H9 (cell line): Measurements from ENCODE around the gene ESRRA. TPM values are rescaled to one million over a fixed set of nuclear protein-coding genes. Genes with fewer than 3 reads are reported as not detected.

Experiments used
- DNase-seq: peaks from one replicate; pipeline ENCODE4 v3.0.0-alpha.2; 2017
- H2AFZ ChIP-seq: one replicate; pipeline ENCODE4 v1.6.1; 2013; ENCODE audit warnings: mild to moderate bottlenecking, low read length, control low read depth, moderate library complexity
- H2AK5ac ChIP-seq: 2 replicates; pipeline ENCODE4 v1.6.1; 2013; ENCODE audit warnings: low read length, control low read depth, mixed read lengths; ENCODE audit not compliant: insufficient read length
- H2BK120ac ChIP-seq: one replicate; pipeline ENCODE4 v1.6.1; 2013; ENCODE audit warnings: low read depth, mild to moderate bottlenecking, low read length, control low read depth, inconsistent platforms; ENCODE audit not compliant: poor library complexity, severe bottlenecking
- H2BK12ac ChIP-seq: 2 replicates; pipeline ENCODE4 v1.6.1; 2013; ENCODE audit warnings: low read length, control low read depth, mixed read lengths, low read depth; ENCODE audit not compliant: insufficient read length
- H2BK15ac ChIP-seq: 2 replicates; pipeline ENCODE4 v1.6.1; 2013; ENCODE audit warnings: low read depth, low read length, control low read depth
- H2BK20ac ChIP-seq: one replicate; pipeline ENCODE4 v1.6.1; 2013; ENCODE audit warnings: low read depth, mild to moderate bottlenecking, low read length, control low read depth, inconsistent platforms; ENCODE audit not compliant: poor library complexity, severe bottlenecking
- H2BK5ac ChIP-seq: 2 replicates; pipeline ENCODE4 v1.6.1; 2013; ENCODE audit warnings: low read length, control low read depth, mixed read lengths; ENCODE audit not compliant: insufficient read length
- H3K14ac ChIP-seq: 2 replicates; pipeline ENCODE4 v1.6.1; 2013; ENCODE audit warnings: low read length, control low read depth; ENCODE audit not compliant: insufficient read depth
- H3K18ac ChIP-seq: 2 replicates; pipeline ENCODE4 v1.6.1; 2013; ENCODE audit warnings: low read depth, mild to moderate bottlenecking, mixed read lengths, low read length, control low read depth; ENCODE audit not compliant: insufficient read length
- H3K23ac ChIP-seq: 2 replicates; pipeline ENCODE4 v1.6.1; 2013; ENCODE audit warnings: low read length, control low read depth, mixed read lengths, low read depth; ENCODE audit not compliant: insufficient read length
- H3K23me2 ChIP-seq: 2 replicates; pipeline ENCODE4 v1.6.1; 2013; ENCODE audit warnings: low read depth, mild to moderate bottlenecking, mixed read lengths, low read length, control low read depth; ENCODE audit not compliant: insufficient read length, poor library complexity, severe bottlenecking
- H3K27ac ChIP-seq: 2 replicates; pipeline ENCODE4 v1.5.1; 2013; ENCODE audit warnings: low read length, control low read depth, mixed read lengths, low read depth; ENCODE audit not compliant: insufficient read length
- H3K27me3 ChIP-seq: 2 replicates; pipeline ENCODE4 v1.6.1; 2013; ENCODE audit warnings: low read length, control low read depth, inconsistent platforms; ENCODE audit not compliant: insufficient read depth
- H3K4ac ChIP-seq: 2 replicates; pipeline ENCODE4 v1.6.1; 2013; ENCODE audit warnings: low read depth, mild to moderate bottlenecking, control low read depth, inconsistent platforms, low read length, moderate library complexity
- H3K4me1 ChIP-seq: 2 replicates; pipeline ENCODE4 v1.6.1; 2013; ENCODE audit warnings: low read length, control low read depth, inconsistent platforms; ENCODE audit not compliant: insufficient read depth
- H3K4me2 ChIP-seq: 2 replicates; pipeline ENCODE4 v1.6.1; 2013; ENCODE audit warnings: low read length, control low read depth, mixed read lengths; ENCODE audit not compliant: insufficient read length, insufficient read depth
- H3K56ac ChIP-seq: 2 replicates; pipeline ENCODE4 v1.6.1; 2013; ENCODE audit warnings: low read depth, mild to moderate bottlenecking, mixed read lengths, low read length, control low read depth; ENCODE audit not compliant: insufficient read length
- H3K79me1 ChIP-seq: 2 replicates; pipeline ENCODE4 v1.6.1; 2013; ENCODE audit warnings: low read depth, mild to moderate bottlenecking, moderate library complexity, low read length, control low read depth, inconsistent platforms; ENCODE audit not compliant: insufficient read depth, poor library complexity, severe bottlenecking
- H3K79me2 ChIP-seq: 2 replicates; pipeline ENCODE4 v1.6.1; 2013; ENCODE audit warnings: low read length, control low read depth, inconsistent platforms; ENCODE audit not compliant: insufficient read depth
- H3K9ac ChIP-seq: 2 replicates; pipeline ENCODE4 v1.6.1; 2013; ENCODE audit warnings: low read length, control low read depth, mixed read lengths; ENCODE audit not compliant: insufficient read length; ENCODE audit errors: extremely low read depth
- H3K9me3 ChIP-seq: one replicate; pipeline ENCODE4 v1.6.1; 2013; ENCODE audit warnings: low read depth, low read length, inconsistent platforms; ENCODE audit not compliant: control insufficient read depth
- H3T11ph ChIP-seq: one replicate; pipeline ENCODE4 v1.6.1; 2013; ENCODE audit warnings: mild to moderate bottlenecking, low read length, control low read depth, inconsistent platforms
- H4K20me1 ChIP-seq: one replicate; pipeline ENCODE4 v1.6.1; 2013; ENCODE audit not compliant: control insufficient read depth, insufficient read length, insufficient read depth
- H4K5ac ChIP-seq: 2 replicates; pipeline ENCODE4 v1.6.1; 2013; ENCODE audit warnings: low read depth, mild to moderate bottlenecking, mixed read lengths, low read length, control low read depth; ENCODE audit not compliant: insufficient read length
- H4K8ac ChIP-seq: replicated peaks from 2 replicates; pipeline ENCODE4 v1.6.1; 2013; ENCODE audit warnings: low read length, control low read depth, mixed read lengths, low read depth; ENCODE audit not compliant: insufficient read length
- H4K91ac ChIP-seq: 2 replicates; pipeline ENCODE4 v1.6.1; 2013; ENCODE audit warnings: low read depth, mild to moderate bottlenecking, moderate library complexity, mixed read lengths, low read length, control low read depth; ENCODE audit not compliant: insufficient read length
- H3K27ac Mint-ChIP-seq, 3 experiments: 2 replicates in 2 of 3; 3 replicates in 1 of 3; pipeline ENCODE4 v1.8.0; 2020 to 2021; ENCODE audit warnings: mixed read lengths in 3 of 3, mild to moderate bottlenecking in 1 of 3, moderate library complexity in 1 of 3
- H3K27me3 Mint-ChIP-seq: 2 replicates; pipeline ENCODE4 v1.8.0; 2021; ENCODE audit warnings: low read depth, mild to moderate bottlenecking, moderate library complexity, mixed read lengths
- H3K36me3 Mint-ChIP-seq, 3 experiments: 2 replicates in 2 of 3; 3 replicates in 1 of 3; pipeline ENCODE4 v1.8.0; 2020 to 2021; ENCODE audit warnings: low read depth in 3 of 3, mixed read lengths in 3 of 3; ENCODE audit not compliant: insufficient read depth in 1 of 3
- H3K4me1 Mint-ChIP-seq, 2 experiments: 2 replicates each; pipeline ENCODE4 v1.8.0; 2020; ENCODE audit warnings: mixed read lengths in 2 of 2
- H3K4me3 Mint-ChIP-seq, 2 experiments: 2 replicates in 1 of 2; 3 replicates in 1 of 2; pipeline ENCODE4 v1.8.0; 2020 to 2021; ENCODE audit warnings: mild to moderate bottlenecking in 2 of 2, mixed read lengths in 2 of 2, moderate library complexity in 1 of 2
- H3K9me3 Mint-ChIP-seq, 2 experiments: 2 replicates in 1 of 2; 3 replicates in 1 of 2; pipeline ENCODE4 v1.8.0; 2020; ENCODE audit warnings: mild to moderate bottlenecking in 2 of 2, mixed read lengths in 2 of 2, moderate library complexity in 1 of 2
- WGBS: extraction: QIAGEN DNeasy Blood & Tissue Kit; methylation state at CpG from one replicate; pipeline ENCODE4 v1.1.7; 2013; ENCODE audit warnings: missing lambda C conversion rate, low lambda C conversion rate, mixed read lengths; ENCODE audit not compliant: insufficient read length; ENCODE audit errors: extremely low coverage; 5-methylcytosine and 5-hydroxymethylcytosine counted together
- total RNA-seq: library from RNA; stranded (reverse); gene quantifications from 2 replicates; pipeline ENCODE4 v1.2.1, GENCODE V29; 2021
- TF ChIP-seq, protein P1 (sequence below): fragments of 200-600 bp; sonication (generic); conservative IDR thresholded peaks from 3 replicates; pipeline ENCODE4 v1.8.0; 2021; ENCODE audit warnings: antibody characterized with exemption, mild to moderate bottlenecking

The ESRRA gene
- total RNA-seq, 1 experiment from 2014 or later: 42.3 TPM

DNA sequence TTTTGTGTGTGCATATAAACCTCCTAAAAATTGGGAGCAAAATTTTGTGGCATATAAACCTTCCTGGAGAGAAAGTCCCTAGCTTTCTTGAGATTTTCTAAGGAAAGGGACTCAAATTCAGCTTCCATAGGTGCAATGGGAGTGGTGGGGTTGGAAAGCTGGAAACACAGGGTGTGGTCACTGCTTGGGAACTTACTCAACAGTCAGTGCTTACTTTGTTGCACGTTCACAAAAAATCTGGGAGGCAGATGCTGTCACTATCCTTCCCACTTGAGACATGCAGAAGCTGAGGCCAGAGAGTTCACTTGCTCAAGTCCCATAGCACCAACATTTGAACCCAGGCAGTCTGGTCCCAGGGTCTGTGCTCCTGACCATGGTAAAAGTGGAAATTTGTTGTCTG lies 9.1 kb upstream of the ESRRA start:
- DNase-seq: no peak
- Histone ChIP-seq H3K4me1 (no peaks in the 10 kb centered on the region), H3K79me1 (no peaks in the 10 kb centered on the region), H2BK5ac (no peak overlapping the region), H3K79me2 (no peaks in the 10 kb centered on the region), H3K14ac (no peak overlapping the region), H3K9me3 (no peaks in the 10 kb centered on the region), H3K4me2 (no peak overlapping the region), H2AFZ (no peak overlapping the region), H2BK20ac (no peak overlapping the region), H3T11ph (no peak overlapping the region), H3K9ac (no peak overlapping the region), H4K5ac (no peak overlapping the region), H4K91ac (no peak overlapping the region), H3K23ac (no peak overlapping the region), H2AK5ac (no peak overlapping the region), H2BK12ac (no peak overlapping the region), H2BK120ac (no peak overlapping the region), H4K20me1 (no peaks in the 10 kb centered on the region), H3K56ac (no peak overlapping the region), H3K23me2 (peaks cover 15% of the 10 kb centered on the region), H2BK15ac (no peak overlapping the region), H3K4ac (no peak overlapping the region), H3K18ac (no peak overlapping the region), H3K27ac (no peak overlapping the region), H4K8ac (no peak overlapping the region), H3K27me3 (peaks cover 88% of the 10 kb centered on the region)
- Mint-ChIP-seq H3K9me3 (peaks cover 0 to 3% of the 10 kb centered on the region in 2 experiments; a peak in 2 of 5 replicates), H3K4me1 (peaks cover 8 to 25% of the 10 kb centered on the region in 2 experiments; a peak in 3 of 4 replicates), H3K27me3 (peaks cover 93% of the 10 kb centered on the region), H3K4me3 (peak overlapping the region in 1 of 2 experiments; percentile 50; a peak in 2 of 5 replicates), H3K36me3 (no peaks in the 10 kb centered on the region; a peak in 1 of 7 replicates), H3K27ac (no peak overlapping the region)
- TF ChIP-seq, protein P1, sequence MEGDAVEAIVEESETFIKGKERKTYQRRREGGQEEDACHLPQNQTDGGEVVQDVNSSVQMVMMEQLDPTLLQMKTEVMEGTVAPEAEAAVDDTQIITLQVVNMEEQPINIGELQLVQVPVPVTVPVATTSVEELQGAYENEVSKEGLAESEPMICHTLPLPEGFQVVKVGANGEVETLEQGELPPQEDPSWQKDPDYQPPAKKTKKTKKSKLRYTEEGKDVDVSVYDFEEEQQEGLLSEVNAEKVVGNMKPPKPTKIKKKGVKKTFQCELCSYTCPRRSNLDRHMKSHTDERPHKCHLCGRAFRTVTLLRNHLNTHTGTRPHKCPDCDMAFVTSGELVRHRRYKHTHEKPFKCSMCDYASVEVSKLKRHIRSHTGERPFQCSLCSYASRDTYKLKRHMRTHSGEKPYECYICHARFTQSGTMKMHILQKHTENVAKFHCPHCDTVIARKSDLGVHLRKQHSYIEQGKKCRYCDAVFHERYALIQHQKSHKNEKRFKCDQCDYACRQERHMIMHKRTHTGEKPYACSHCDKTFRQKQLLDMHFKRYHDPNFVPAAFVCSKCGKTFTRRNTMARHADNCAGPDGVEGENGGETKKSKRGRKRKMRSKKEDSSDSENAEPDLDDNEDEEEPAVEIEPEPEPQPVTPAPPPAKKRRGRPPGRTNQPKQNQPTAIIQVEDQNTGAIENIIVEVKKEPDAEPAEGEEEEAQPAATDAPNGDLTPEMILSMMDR: no peak
- WGBS: no CpG with 5 or more reads among the region's 1 CpG
